ENCODE data around the gene DTNBP1. TPM values are rescaled to one million over a fixed set of nuclear protein-coding genes. Genes with fewer than 3 reads are reported as not detected.

Gene DTNBP1
- polyA plus RNA-seq, 4 donors: 21.3 to 26.2 (median 23.6) TPM

DNA sequence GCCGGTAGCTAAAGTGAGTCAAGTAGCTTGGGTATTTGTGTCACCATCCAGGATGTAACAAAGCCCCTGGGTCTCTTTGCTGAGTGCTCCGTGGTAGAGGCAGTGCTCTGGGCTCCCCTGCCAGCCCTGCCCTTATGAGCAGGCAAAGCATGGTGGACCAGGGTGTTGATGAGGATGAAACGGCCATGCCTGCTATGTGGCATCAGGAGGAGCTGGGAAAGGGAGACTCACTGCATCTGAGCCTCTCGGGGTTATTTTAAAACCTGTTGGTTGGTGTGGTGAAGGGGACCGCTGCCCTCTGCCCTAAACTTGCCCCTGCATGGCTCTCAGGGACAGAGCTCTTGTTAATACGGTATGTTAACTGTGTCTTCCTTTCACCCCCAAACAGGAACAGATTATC is 143.1 kb downstream of the DTNBP1 start:
- no peak for DNase-seq (ENCODE audit: low read depth in 4 of 4, low spot score in 3 of 4)

DNA sequence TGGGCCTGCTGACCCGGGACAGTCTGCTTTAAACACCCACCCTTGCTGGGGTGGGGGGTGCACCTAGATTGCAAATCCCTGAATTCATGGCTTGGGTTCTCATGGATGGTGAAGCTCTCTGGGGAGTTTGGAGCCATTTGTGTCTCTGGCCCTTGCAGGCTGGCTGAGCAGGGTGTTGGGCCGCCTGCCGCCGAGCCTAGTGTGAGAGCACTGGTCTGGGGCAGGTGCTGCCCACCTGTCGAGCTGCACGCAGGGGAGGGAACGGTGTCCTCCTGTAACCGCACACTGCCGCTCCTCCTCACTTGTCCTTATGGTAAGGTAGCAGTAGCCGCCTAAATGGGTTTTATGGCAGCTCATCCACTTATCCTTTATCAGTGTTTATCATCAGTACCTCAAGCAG is 143.9 kb downstream of the DTNBP1 start:
- no peak for DNase-seq (ENCODE audit: low read depth in 4 of 4, low spot score in 3 of 4)

DNA sequence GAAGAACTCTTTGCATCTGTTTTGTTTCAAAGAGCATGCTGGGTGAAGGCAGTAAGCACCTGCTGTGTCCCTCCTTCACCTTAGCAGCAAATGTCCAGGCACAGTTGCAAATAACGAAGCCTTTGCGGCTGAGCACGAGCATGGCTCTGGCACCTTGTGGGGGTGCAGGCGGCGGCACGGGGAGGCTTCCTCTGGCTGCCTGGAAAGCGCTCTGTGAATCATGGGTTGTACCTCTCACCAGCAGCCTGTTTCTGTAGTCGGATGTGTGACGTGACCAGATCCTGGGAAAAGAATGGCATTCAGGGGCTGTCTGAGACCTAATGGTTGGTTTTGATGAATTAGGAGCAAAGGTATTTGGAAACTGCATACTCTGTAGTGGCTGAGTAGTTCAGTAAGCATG is 144.8 kb downstream of the DTNBP1 start:
- no peak for DNase-seq (ENCODE audit: low read depth in 4 of 4, low spot score in 3 of 4)

DNA sequence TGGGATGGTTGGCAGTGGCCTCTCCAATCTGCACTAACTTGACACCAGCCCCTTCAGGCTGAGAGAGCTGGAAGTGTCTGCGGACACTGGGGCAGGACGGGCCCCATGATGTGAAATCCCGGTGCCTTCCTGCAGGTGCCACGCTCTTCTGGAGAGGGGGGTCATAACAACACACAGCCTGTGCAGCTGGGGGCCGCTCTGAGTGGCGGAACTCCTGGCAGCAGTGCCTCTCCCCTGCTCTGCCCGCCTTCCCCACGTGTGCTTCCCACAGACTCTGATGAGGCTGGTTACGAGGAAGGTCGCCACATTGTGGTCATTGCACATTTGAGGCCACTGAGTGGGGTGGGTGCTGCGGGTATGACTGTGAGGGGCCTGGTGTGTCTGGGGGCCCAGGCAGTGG is 145.2 kb downstream of the DTNBP1 start:
- no peak for DNase-seq (ENCODE audit: low read depth in 4 of 4, low spot score in 3 of 4)

DNA sequence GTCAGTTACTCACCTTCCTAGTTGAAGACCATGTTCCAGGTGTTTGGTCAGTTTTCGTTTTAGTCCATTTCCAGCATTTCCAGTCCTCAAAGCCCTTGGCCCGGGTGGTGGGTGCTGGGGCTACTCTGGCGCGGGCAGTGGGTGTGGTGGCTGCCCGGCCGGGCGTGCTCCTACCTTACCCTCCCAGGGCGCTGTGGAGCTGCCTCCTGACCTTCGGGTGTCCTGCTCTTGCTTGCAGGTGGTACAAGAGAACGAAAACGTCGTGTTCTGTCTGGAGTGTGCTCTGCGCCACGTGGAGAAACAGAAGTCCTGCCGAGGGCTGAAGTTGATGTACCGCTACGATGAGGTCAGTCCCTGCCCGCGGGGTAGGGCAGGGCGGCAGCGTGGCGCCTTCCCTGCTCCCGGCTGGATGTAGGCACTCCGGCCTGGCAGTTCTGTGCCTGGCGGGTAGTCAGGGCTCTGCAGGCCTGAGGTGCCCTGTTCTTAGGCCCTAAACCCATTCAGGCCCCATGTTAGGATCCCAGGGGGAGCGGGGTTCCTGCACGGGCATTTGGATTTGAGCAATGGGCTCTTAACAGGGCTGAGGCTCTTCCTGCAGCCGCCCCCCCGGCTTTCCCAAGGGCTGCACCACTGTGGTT is 145.8 kb downstream of the DTNBP1 start:
- no peak for DNase-seq (ENCODE audit: low read depth in 4 of 4, low spot score in 3 of 4)

DNA sequence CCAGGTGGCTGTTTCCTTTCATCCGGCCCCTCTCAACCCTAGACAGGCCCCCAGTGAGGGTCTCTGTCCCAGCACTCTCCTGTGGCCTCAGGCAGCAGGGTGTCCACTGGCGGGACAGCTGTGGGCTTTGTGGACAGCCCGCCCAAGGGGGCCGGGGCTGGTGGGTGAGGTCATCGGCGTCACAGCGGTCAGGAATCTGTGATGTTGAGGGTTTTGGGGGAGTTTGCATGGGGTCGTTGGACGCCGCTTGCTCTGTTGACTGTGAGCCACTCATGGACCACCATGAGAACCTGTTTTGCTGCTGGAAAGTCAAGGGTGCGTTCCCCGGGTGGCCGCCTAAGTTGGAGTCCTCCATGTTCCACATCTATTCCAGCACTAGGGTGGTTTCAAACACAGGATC is 146.4 kb downstream of the DTNBP1 start:
- DNase-seq (ENCODE audit: low read depth in 4 of 4, low spot score in 3 of 4): no peak

DNA sequence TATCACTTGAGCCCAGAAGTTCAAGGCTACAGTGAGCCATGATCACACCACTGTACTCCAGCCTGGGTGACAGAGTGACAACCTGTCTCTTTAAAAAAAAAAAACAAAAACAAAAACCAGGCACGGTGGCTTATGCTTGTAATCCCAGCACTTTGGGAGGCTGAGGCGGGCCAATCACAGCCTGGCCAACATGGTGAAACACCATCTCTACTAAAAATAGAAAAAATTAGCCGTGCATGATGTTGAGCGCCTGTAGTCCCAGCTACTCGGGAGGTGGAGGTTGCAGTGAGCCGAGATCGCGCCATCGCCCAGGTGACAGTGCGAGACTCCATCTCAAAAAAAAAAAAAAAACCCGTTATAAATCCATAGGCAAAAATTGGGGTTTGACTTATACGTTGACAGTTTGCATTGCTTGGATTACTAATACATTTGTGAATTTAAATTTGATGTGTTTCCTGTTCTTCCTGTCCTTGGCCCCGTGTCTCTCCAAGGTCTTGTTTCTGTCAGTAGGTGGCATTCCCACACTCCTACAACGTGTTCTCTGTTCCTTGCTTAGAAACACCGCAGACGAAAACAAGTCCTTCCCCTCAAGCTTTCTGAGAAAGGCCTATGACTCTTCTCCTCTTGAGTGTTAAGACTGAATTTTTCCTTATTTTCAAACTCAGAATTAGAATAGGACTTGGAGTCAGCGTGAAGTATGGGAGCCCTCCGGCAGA is 147.0 kb downstream of the DTNBP1 start:
- no peak for DNase-seq (ENCODE audit: low read depth in 4 of 4, low spot score in 3 of 4)

DNA sequence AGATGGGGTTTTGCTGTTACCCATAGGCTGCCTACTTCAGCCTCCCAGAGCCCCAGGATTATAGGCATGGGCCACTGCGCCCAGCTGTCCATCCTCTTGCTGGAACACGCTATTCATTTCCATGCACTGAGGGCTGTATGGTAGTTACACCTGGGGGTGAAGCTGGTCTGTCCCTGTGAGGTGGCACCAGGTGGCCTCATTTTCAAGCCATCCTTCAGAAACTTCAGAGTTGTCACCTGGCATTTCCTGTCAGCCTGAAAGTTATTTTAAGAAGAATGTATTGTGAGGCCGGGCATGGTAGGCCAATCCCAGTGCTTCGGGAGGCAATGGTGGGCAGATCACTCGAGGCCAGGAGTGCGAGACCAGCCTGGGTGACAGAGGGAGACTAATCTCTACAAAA is 147.6 kb downstream of the DTNBP1 start:
- DNase-seq (ENCODE audit: low read depth in 4 of 4, low spot score in 3 of 4): no peak

DNA sequence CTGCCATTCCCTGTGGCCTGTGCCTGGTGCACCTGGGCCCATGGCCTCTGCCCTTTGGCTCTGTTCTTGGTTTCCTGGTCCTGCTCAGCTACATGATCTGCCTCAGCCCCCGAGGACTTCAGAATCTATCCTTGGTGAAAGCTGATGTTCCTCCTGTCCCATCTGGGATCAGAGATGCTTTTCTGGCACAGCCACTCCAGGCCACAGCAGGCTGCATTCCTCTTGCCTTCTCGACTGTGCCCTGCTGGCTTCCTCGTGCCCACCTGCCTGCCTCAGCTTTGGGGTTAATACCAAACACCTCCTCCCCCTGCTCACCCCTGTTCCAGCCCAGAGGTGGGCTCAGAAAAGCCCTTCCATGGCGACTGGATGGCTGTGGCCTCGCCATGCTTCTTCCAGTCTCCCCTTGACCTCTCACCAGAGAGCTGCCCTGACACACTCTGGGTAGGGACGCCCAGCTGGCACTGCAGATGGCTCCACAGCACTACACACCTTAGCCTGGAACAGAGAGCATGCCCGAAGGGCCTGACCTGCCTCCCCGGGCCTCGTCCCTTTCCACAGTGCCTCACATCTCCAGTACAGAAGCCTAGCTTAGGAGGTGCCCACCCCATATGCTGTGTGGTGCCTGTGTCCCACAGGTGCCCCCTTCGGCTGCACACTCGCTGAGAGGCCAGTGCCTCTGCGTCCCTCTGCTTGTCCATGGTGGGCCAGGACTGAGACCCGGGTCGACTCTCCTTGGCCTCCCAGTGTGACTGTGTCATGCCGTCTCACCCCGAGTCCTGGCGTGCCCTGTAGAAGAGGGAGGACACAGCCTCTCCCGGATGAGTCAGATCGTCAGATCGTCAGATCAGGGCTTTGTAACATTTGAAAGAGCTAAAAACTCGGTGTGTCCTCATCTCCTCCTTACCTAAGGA is 148.8 kb downstream of the DTNBP1 start:
- no peak for DNase-seq (ENCODE audit: low read depth in 4 of 4, low spot score in 3 of 4)

DNA sequence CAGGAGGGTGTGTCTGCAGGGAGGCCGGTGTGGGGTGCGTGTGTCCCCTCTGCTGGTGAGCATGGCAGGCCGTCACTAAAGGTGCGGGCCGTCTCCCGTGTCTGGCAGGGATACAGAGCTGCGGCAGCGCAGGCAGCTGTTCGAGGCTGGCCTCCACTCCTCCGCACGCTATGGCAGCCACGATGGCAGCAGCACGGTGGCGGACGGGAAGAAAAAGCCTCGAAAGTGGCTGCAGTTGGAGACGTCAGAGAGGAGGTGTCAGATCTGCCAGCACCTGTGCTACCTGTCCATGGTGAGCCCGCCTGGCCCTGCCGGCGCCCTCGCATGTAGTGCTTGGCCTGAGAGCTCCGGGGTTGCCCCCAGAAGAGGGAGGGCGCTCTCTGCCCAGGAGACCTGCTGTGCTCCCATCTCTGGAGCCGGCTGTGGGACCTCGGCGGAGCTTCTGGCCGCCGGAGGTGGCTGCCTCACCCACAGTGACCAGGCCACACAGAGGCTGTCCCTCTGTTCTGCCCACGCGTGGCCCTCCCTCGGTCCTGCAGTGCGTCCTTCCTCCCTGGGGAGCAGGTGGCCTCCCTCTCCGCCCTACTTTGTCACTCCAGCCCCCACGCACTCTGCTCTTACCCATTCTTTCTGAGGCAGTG is 149.6 kb downstream of the DTNBP1 start:
- DNase-seq (ENCODE audit: low read depth in 4 of 4, low spot score in 3 of 4): no peak

DNA sequence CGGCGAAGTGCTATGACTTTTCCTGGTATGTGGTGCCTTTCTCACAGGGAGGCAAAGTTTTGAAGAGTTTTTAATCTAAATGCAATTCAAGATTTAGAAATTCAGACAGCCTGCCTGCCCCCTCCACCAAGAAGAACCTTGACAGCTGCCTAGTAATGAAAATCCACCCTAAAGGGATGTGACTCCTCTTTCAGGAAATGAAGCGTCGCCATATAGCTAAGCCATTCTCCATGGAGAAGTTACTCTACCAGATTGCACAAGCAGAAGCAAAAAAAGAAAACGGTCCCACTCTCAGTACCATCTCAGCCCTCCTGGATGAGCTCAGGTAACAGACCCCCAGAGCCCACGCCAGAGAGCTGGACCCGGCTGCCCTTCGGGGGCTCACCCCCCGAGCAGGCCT is 150.1 kb downstream of the DTNBP1 start:
- DNase-seq (ENCODE audit: low read depth in 4 of 4, low spot score in 3 of 4): no peak

DNA sequence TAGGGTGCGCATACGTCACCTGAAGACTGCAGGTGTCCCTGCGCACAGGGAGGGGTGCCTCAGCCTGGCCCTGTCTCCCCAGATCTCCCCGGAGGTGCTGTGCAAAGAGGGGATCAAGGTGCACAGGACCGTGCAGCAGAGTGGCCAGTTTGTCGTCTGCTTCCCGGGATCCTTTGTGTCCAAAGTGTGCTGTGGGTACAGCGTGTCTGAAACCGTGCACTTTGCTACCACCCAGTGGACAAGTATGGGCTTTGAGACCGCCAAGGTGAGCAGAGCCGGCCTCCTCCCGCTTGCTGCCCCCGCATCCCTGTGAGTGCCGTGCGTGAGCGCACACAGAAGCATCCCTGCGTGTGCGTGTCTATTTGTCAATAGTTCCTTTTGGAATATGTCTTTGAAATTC is 150.7 kb downstream of the DTNBP1 start:
- no peak for DNase-seq (ENCODE audit: low read depth in 4 of 4, low spot score in 3 of 4)

DNA sequence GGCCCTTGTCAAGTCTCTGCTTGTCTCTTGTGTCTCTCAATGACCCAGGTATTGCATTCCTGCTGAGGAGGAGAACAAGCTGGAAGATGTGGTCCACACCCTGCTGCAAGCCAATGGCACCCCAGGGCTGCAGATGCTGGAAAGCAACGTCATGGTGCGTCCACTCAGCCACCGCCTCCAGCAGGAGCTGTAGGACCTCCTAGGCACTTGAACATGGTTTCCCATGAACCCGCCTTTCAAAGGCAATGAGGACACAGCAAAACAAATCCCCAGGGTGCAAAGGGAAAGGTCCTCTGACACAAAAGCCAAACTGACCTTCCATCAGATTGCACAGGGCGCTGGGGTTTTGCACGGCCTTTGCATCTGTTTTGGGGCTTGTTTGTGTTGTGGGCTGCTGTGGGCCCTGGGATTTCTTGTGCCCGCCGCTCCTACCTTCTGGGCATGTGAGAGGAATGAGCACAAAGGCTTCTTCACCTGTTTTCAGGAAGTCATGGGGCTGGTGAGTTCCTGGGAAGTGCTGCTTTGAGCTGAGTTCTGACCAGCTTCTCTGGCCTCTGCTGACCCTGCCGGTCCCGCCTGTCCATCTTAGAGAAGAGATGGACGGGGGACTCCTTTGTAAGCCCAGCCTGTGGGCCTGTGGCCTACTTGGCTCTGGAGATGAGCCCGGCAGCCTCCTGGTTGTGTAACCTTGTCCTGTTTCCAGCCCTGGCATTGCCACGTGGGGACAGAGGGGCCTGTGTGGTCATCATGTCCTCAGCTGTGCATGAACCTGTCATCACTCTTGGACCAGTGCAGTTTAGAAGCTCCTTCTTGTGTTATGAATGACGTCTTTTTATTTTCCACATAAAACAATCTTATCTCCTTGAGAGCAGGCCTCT is 151.3 kb downstream of the DTNBP1 start:
- DNase-seq (ENCODE audit: low read depth in 4 of 4, low spot score in 3 of 4): no peak

DNA sequence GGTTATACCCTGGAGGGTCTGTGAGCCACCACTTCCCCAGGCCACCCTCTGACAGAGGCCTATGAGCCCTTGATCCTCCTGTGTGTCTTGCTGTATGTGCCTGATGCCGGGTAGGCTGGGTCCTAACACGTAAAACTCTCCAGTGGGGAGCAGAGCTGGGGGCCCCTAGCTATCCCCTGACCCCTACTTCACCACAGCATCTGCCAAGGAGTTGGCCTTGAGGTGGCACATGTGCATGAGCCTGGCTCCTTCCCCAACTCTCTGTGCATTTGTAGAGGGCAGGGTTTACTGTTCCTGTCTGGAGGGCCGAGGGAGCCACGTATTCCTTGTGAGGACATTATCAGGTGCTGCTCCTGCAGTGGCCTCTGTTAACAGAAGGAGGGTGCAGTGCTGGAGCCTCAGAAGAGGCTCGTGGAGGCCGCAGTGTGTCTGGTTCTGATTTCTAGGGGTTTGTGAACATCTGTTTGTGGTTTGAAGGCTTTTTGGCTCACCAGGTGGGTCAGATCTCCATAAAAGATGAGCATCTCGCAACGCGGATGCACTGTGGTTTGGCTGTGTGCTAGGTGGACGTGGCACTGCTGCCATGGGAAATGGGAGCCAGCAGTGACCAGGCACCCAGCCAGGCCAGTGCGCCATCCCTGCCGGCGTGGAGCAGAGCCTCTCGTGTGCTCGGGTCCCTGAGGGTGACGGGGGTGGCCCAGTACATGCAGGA is 152.1 kb downstream of the DTNBP1 start:
- DNase-seq (ENCODE audit: low read depth in 4 of 4, low spot score in 3 of 4): no peak

DNA sequence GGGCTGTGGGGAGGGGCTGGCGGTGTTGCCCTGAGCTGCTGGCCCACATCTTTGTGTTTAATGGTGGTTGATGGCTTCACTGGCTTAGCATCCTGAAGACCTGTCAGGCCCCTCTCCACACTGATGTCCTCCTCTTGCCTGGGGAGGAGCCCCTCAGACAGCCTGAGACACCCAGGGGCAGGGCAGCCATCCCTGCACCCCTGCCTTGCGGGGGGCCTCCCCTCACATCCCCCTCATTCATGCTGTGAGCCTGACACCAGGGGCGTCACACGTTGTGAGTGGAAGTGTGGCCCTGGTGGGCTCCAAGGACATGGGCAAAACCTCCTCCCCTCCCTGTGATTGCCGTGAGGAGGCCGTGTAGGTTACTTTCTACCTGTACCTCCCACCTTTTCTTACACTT is 152.7 kb downstream of the DTNBP1 start:
- DNase-seq (ENCODE audit: low read depth in 4 of 4, low spot score in 3 of 4): no peak

DNA sequence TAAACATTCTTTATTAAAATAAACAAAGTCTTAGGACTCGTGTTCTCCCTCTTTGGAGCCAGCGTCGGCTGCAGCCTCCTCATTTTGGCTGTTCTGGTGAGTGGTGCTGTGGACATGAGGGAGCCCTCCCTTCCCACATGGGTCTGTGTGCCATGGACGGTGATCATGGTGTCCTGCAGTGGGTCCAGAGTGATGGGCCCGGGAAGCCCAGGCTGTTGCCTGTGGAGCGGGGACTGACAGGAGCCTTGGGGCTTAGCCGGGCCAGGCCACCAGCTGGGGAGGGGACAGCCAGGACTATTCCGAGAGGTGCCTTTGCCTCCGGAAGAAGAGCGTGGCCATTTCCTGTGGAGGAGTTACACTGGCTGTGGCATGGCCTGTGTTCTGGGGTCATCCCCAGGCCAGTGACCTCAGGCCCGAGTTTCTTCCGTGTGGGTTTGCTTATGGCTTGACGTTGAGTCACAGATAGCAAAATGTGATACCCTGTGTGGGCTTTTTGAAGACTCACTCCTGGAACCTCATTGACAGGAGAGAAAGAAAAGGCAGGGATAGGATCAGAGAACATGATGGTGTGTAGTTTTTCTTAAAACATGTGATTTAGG is 153.4 kb downstream of the DTNBP1 start:
- no peak for DNase-seq (ENCODE audit: low read depth in 4 of 4, low spot score in 3 of 4)

DNA sequence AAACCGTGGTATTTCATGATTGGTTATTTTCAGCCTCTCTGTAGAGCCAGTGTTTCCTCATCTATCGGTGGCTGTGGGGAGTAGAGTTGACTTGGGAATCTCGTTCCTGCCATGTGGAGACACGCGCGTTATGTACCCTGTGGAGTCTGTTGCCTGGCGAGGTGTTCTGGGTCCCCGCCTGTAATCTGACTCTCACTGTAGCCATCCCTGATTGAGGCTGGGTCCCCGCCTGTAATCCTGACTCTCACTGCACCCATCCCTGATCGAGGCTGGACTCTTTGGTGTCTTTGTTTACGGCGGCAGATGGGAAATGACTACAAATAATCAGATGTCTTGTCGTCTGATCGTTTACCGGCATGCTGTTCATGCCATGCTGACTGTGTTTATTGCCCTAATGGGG is 153.9 kb downstream of the DTNBP1 start:
- DNase-seq (ENCODE audit: low read depth in 4 of 4, low spot score in 3 of 4): no peak

DNA sequence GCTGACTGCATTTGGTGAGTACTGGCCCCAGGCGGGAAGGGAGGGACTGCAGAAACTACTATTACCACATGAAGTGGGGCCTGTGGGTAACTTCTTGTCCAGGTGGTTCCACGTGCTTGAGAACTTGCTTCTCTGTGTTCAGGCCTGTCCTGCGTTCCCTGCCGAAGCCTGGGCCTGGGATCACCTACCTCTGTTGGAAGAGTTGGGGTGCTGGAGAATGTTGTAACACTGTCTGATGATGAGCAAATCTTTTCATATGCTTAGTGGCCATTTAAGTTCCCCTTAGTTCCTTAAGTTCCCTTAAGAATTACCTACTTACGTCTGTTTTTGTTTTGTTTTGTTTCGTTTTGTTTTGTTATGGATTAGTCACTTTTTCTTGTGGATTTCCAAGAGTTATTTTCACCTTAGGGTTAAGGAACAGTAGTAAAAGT is 154.4 kb downstream of the DTNBP1 start:
- no peak for DNase-seq (ENCODE audit: low read depth in 4 of 4, low spot score in 3 of 4)

DNA sequence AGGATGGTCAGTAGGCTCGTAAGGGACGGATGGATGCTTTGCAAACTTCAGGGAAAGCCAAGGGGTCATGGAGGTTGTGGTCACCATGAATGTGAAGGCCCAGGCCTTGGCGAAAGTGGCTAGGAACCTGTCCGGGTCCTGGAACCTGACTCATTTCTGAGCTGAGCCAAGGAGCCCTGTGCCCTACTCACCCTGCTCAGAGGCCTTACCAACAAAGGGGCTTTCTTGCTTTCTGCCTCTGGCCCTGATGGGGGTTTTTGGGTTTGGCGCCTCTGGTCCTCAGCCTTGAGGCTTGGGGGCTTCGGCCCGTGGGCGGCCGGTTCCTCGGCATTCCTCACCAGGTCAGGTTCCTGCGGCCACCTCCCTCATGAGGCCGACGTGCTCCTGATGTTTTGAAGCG is 155.1 kb downstream of the DTNBP1 start:
- no peak for DNase-seq (ENCODE audit: low read depth in 4 of 4, low spot score in 3 of 4)

Data from right renal pelvis (tissue), 4 donors.